ENCODE data around the gene NEFH.

DNA sequence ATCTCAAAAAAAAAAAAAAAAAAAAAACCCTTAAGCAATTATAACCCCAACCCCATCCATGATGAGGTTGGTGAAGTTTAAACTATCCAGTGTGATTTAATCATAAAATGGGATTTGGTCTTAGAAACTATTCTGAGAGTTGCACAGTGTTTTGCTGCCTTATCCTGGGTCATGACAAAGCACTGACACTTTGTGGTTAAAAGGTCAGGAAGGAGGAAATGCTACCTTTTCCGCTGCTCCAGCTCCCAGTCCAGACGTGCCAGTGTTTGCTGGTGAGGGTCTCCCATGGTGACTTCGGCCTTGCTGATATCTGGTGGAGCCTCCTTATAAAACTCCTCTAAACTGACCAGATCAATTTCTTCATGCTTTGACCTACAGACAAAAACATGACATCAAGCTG lies 59.1 kb downstream of the NEFH start:
- TF ChIP-seq, protein P1, sequence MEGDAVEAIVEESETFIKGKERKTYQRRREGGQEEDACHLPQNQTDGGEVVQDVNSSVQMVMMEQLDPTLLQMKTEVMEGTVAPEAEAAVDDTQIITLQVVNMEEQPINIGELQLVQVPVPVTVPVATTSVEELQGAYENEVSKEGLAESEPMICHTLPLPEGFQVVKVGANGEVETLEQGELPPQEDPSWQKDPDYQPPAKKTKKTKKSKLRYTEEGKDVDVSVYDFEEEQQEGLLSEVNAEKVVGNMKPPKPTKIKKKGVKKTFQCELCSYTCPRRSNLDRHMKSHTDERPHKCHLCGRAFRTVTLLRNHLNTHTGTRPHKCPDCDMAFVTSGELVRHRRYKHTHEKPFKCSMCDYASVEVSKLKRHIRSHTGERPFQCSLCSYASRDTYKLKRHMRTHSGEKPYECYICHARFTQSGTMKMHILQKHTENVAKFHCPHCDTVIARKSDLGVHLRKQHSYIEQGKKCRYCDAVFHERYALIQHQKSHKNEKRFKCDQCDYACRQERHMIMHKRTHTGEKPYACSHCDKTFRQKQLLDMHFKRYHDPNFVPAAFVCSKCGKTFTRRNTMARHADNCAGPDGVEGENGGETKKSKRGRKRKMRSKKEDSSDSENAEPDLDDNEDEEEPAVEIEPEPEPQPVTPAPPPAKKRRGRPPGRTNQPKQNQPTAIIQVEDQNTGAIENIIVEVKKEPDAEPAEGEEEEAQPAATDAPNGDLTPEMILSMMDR (IDR thresholded peaks at IDR 0.05): no peak
- no peak for TF ChIP-seq POLR2A (IDR thresholded peaks at IDR 0.05)

Data from right lobe of liver (tissue), 4 donors.